ENCODE measurements around the gene IL17REL. TPM values are rescaled to one million over a fixed set of nuclear protein-coding genes. Genes with fewer than 3 reads are reported as not detected.

The IL17REL gene
- total RNA-seq, 1 experiment from 2014 or later = not detected

GRCh38 chr22:49967706-49968208 is 44.8 kb downstream of the IL17REL start:
- no peak for DNase-seq (ENCODE audit: low spot score)

- DNase-seq (ENCODE audit: low spot score) = no peak
Measured at GRCh38 chr22:49966774-49967705, 45.5 kb downstream of the IL17REL start.

- DNase-seq (ENCODE audit: low spot score) = no peak
Measured at GRCh38 chr22:49966041-49966773, 46.4 kb downstream of the IL17REL start.

- no peak for DNase-seq (ENCODE audit: low spot score)
Measured at GRCh38 chr22:49965091-49966040, 47.2 kb downstream of the IL17REL start.

- DNase-seq (ENCODE audit: low spot score) = no peak
Measured at GRCh38 chr22:49964136-49965090, 48.2 kb downstream of the IL17REL start.

GRCh38 chr22:49963647-49964026 is 48.9 kb downstream of the IL17REL start:
- no peak for DNase-seq (ENCODE audit: low spot score)

GRCh38 chr22:49962751-49963646 is 49.6 kb downstream of the IL17REL start:
- no peak for DNase-seq (ENCODE audit: low spot score)

GRCh38 chr22:49962012-49962750 is 50.4 kb downstream of the IL17REL start:
- DNase-seq (ENCODE audit: low spot score) = peak; percentile 90

- no peak for DNase-seq (ENCODE audit: low spot score)
Measured at GRCh38 chr22:49961601-49962011, 51.0 kb downstream of the IL17REL start.

- DNase-seq (ENCODE audit: low spot score) = no peak
Measured at GRCh38 chr22:49961005-49961600, 51.5 kb downstream of the IL17REL start.

- peak; percentile 90 for DNase-seq (ENCODE audit: low spot score)
Measured at GRCh38 chr22:49960159-49961004, 52.2 kb downstream of the IL17REL start, which contains the start of gene PIM3. PIM3 (plus strand) TSS chr22:49960772; CDS start chr22:49960948, 176 bp downstream.

- no peak for DNase-seq (ENCODE audit: low spot score)
Measured at GRCh38 chr22:49959782-49960158, 52.8 kb downstream of the IL17REL start.

GRCh38 chr22:49958931-49959781 is 53.4 kb downstream of the IL17REL start:
- no peak for DNase-seq (ENCODE audit: low spot score)

- DNase-seq (ENCODE audit: low spot score) = no peak
Measured at GRCh38 chr22:49958366-49958921, 54.1 kb downstream of the IL17REL start.

- DNase-seq (ENCODE audit: low spot score) = no peak
Measured at GRCh38 chr22:49957826-49958365, 54.7 kb downstream of the IL17REL start.
